ENCODE data around the gene ACAN.

The ACAN gene

DNA sequence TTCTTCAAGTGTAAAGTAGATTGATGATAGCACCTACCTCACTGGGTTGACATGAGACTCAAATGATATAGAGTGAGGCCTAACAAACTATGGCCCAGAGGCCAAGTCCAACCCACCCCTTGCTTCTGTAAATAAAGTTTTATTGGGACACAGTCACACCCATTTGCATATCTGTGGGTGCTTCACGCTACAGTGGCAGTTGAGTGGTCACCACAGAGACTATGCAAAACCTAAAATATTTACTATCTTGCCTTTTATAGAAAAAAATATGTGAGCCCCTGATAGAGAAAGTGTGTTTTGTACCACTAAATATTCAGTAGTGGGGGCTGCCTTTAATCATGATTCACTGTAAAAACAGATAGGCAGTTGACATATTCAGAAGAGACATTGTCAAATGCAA, 38.0 kb downstream of the ACAN start:
- no peak for DNase-seq (ENCODE audit: low read depth in 2 of 2, low spot score in 1 of 2)

DNA sequence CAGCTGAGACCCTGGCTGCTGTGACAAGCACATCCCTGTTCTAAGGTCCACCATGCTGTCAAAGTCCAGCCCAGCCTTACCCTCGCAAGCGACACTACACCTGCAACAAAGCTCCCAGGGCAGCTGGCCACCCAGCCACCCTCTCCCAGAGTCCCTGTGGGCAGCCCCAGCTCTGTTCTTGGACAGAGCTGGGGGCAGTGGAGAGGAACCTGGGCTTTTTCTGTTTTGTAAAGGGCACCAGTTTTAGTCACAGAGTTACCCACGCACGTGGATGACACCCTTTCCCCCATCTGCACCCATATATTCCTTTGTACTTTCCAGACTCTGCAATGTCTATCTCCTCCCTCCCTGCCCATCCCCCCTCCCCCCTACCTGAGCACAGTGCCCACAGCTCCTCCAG, 38.9 kb downstream of the ACAN start:
- no peak for DNase-seq (ENCODE audit: low read depth in 2 of 2, low spot score in 1 of 2)

DNA sequence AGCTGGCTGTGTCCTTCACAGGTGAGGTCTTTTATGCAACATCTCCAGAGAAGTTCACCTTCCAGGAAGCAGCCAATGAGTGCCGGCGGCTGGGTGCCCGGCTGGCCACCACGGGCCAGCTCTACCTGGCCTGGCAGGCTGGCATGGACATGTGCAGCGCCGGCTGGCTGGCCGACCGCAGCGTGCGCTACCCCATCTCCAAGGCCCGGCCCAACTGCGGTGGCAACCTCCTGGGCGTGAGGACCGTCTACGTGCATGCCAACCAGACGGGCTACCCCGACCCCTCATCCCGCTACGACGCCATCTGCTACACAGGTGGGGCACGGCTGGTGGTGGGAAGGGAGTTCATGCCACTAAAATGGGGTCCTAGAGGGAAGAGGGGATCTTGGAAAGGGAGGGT, 40.1 kb downstream of the ACAN start:
- no peak for DNase-seq (ENCODE audit: low read depth in 2 of 2, low spot score in 1 of 2)

DNA sequence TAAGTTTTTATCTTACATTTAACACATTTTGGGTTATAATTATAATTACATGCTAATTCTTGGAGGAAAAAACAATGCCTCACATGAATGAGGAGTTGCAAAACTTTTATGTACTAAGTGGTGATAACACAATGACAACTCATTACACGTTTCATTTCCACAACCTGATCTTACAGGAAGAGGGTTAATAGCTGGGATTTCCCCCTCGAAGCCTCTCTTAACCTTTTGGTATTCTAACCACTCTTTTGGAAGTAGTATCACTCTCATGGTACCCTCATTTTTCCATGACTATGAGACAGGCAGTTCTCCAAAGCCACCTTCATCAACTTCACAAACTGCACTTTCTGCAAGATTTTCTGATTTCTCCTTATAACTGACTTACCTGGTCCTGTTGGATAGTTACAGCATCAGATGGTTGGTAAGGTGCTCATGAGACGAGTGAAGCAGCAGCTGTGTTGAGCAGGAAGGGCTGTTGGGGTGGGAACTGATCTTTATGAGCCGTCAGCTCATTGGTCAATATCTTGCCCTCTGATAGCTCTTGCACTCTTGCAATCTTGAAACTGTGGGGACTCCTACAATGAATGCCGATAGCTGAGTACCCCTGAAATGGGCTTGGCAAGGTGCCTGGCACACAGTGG, 41.6 kb downstream of the ACAN start:
- DNase-seq (ENCODE audit: low read depth in 2 of 2, low spot score in 1 of 2), result no peak

DNA sequence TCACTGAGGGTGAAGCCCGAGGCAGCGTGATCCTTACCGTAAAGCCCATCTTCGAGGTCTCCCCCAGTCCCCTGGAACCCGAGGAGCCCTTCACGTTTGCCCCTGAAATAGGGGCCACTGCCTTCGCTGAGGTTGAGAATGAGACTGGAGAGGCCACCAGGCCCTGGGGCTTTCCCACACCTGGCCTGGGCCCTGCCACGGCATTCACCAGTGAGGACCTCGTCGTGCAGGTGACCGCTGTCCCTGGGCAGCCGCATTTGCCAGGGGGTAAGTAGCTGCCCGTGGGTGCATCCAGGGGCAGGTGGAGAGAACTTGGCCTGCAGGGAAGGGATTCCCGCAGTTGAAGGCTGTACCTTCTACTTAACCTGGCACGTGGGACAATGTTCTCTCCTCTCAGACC, 42.4 kb downstream of the ACAN start:
- DNase-seq (ENCODE audit: low read depth in 2 of 2, low spot score in 1 of 2), result no peak

DNA sequence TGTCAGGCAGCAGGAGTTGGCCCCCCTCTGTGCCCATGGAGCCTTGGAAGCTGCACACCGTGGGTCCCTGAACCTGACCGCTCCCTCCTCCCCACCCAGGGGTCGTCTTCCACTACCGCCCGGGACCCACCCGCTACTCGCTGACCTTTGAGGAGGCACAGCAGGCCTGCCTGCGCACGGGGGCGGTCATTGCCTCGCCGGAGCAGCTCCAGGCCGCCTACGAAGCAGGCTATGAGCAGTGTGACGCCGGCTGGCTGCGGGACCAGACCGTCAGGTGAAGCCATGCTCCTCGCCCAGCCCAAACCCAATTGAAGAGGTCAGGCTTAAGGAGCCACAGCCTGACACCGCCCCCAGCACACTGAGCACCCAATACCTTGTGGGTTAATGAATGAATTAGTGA, 43.9 kb downstream of the ACAN start:
- DNase-seq (ENCODE audit: low read depth in 2 of 2, low spot score in 1 of 2), result no peak

DNA sequence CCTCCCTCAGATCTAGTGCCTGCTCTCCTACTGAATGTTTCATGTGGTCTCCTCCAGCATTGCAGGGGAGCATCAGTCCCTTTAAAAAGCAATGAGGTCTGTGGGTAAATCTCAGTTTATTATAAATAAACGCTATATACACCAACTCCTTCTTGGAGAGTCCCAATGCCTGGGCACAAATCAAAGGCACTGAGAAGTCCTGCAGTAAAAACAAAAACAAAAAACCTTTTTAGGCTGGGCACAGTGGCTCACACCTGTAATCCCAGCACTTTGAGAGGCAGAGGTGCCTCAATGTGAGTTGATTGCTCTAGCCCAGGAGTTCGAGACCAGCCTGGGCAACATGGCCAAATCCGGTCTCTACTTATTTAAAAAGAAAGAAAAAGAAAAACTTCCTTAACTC, 45.0 kb downstream of the ACAN start:
- DNase-seq (ENCODE audit: low read depth in 2 of 2, low spot score in 1 of 2), result no peak

DNA sequence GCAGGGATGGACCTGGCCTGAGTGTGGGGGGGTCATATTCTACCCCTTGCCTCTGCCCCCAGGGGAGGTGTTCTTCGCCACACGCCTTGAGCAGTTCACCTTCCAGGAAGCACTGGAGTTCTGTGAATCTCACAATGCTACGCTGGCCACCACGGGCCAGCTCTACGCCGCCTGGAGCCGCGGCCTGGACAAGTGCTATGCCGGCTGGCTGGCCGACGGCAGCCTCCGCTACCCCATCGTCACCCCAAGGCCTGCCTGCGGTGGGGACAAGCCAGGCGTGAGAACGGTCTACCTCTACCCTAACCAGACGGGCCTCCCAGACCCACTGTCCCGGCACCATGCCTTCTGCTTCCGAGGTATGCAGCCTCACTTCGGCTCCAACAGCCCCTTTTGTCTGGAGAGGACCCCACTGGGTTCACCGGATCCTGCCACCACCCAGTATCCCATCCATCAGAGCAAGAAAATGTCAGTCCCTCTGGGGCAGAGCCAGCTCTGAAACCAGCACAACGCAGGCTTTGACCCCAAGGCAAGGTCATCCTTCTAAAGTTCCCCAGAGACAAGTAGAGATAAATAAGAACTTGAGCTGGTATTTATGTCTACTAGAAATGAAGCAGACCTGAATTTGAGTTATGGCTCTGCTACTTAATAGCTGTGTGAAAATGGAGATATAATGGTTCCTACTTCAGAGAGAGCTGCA, 46.3 kb downstream of the ACAN start:
- no peak for DNase-seq (ENCODE audit: low read depth in 2 of 2, low spot score in 1 of 2)

DNA sequence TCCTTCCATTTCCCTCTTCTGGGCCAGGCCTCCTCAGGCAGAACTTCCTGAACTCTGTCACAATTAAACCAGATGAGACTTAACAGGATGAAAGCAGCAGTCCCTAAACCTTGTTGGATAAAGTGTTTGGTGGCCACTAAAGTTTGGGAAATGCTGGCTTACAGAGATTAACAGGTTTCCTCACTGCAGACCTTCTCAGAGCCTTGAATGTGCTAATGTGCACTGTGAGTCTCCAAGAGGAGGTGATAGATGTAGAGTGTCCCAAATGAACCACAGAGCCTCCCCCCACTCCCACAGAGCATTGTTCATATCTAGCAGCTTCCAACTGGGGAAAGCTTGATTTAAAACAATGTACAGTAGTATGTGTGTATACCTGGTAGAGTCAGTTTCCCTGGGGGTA, 49.2 kb downstream of the ACAN start:
- no peak for DNase-seq (ENCODE audit: low read depth in 2 of 2, low spot score in 1 of 2)

DNA sequence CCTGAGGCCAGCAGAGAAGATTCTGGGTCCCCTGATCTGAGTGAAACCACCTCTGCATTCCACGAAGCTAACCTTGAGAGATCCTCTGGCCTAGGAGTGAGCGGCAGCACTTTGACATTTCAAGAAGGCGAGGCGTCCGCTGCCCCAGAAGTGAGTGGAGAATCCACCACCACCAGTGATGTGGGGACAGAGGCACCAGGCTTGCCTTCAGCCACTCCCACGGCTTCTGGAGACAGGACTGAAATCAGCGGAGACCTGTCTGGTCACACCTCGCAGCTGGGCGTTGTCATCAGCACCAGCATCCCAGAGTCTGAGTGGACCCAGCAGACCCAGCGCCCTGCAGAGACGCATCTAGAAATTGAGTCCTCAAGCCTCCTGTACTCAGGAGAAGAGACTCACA, 55.7 kb downstream of the ACAN start:
- no peak for DNase-seq (ENCODE audit: low read depth in 2 of 2, low spot score in 1 of 2)

DNA sequence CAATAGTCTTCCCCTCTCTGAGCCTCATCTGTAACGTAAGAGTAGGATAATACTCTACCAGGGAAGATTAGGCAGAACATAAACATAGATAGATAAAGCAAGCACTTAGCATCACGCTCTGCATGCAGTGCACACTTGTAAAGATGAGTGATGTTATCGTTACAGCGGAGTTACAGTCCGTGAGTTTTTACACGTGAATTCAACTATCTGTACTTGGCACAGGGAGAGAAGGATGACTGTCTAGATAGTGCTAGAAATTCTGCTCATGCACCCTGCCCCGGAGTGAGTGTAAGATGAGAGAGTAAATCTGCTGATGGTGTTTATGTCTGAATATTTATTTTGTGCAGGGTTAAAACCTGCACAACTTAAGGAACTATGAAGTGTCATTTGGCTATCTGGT, 56.3 kb downstream of the ACAN start:
- no peak for DNase-seq (ENCODE audit: low read depth in 2 of 2, low spot score in 1 of 2)

DNA sequence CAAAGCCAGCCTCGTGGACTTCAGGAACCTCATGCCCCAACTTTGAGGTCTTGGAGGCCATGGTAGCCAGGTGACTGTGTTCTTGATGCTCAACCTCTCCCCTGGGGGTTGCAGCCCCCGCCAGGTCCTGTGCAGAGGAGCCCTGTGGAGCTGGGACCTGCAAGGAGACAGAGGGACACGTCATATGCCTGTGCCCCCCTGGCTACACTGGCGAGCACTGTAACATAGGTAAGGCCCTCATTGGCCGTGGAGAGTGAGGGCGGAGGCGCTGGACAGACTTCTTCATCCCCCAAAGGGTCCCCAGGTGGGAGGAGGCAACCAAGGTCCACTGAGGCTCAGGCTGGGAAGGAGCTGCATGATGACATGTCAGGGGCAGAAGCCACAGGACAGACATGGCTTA, 57.0 kb downstream of the ACAN start:
- DNase-seq (ENCODE audit: low read depth in 2 of 2, low spot score in 1 of 2), result no peak

DNA sequence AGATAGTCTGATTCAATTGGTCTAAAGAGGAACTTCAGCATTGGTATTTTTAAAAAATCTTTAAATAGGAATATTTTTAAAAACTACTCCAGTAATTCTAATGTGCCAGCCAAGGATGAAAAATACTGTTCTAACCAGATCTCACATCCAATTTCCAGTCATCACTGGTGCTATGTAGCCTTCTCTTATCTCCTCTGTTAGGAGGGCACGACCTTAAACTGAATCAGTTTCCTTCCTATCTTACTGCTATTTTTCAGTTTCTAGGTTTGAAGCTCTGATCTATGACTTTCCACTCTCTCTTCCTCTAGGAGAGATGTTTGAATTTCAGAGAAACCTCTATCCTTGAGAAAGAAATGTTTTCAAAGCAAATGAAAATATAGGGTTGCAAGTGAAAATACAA, 60.2 kb downstream of the ACAN start:
- DNase-seq (ENCODE audit: low read depth in 2 of 2, low spot score in 1 of 2), result no peak

DNA sequence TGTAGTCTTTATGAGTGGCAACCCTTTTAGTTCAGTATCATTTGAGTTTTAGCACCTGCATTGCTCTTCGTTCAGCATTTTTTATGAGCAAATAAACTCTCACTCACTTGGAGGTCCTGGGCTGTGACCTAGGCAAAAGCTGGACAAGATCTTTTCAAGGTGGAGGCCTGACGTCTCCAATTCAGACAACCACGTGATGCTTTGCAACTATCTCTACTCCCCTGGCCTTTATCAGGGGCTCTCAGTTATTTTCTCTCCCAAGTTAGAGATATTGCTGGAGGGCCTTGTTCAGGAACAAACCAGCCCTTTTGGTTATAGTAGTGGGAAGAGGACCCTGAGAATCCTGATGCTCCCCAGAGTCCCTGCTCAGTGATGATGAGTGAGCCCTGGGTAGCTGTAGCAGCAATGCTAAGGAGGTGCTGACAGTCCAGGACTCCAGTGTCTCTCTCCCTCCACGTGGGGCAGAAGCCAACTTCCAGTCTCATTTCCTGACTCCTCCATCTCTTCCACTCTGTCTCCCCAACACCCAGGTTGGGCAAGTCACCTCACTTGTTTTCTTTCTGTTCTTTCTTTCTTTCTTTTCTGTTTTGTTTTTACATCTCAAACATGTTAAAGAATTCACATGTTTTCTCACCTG, 61.7 kb downstream of the ACAN start:
- DNase-seq (ENCODE audit: low read depth in 2 of 2, low spot score in 1 of 2), result no peak

DNA sequence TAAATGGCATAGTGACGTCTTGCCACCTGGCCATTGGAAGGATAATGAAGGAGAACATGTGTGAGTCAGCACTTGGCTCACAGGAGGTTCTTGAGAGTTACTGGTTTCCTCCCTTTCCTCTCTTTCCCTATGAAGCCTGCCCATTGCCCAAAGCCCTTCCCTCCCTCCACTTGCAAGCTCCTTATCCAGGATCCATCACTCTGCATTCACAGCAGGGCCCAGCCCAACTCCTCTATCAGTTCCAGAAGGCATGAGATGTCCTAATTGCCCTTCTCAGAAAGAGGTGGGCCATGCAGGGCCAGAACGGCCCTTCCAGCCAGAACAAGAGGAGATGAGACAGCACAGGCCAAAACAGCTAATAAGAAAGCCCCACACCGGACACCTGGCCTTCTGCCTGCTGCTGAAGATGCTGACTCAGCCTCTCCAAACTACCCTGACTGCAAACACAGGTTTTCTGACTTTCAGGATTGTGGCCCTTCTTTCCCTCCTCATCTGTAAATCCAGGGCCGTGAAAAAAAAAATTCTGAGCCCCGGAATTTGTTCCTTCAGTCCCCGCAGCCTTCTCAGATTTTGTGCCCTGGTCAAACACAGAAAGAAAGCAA, 62.4 kb downstream of the ACAN start:
- DNase-seq (ENCODE audit: low read depth in 2 of 2, low spot score in 1 of 2), result no peak

DNA sequence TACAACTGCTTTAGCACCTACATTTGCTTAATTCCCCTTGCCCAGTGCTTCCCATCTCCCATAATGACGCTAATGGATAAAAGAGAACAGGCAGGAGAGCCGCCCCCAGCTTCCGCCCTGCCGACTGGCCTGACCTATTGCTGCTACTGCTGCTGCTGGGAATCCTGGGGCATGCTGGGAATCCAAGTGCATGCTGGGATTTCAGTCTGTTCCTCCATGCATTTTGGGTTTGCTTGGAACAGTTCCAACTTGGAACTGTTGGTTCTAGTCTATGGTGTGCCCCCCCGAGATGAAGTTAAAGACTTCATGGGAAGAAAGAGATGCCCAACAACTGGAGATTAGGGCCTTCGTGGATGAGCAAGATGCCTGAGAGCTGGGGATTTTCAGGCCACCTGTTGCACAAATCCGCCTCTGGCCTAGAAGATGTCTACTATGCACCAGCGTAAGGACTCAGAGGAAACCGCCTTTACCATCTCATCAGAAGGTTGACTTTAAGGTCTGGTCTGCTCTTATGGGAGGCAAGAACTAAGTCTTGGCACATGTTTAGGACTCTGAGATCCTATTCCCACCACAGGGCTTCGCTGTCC, 63.2 kb downstream of the ACAN start:
- DNase-seq (ENCODE audit: low read depth in 2 of 2, low spot score in 1 of 2), result no peak

DNA sequence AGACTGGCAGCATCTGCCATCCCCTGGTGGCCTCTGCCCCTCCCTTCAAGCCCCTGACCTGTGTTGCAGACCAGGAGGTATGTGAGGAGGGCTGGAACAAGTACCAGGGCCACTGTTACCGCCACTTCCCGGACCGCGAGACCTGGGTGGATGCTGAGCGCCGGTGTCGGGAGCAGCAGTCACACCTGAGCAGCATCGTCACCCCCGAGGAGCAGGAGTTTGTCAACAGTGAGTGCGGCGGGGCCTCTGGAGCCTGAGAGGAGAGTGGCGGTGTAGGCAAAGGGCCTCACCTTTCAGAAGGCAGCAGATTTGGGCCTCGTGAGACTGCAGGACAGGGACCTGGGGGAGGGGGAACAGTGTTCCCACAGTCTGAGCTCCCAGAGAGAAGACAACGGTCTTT, 68.1 kb downstream of the ACAN start:
- no peak for DNase-seq (ENCODE audit: low read depth in 2 of 2, low spot score in 1 of 2)

DNA sequence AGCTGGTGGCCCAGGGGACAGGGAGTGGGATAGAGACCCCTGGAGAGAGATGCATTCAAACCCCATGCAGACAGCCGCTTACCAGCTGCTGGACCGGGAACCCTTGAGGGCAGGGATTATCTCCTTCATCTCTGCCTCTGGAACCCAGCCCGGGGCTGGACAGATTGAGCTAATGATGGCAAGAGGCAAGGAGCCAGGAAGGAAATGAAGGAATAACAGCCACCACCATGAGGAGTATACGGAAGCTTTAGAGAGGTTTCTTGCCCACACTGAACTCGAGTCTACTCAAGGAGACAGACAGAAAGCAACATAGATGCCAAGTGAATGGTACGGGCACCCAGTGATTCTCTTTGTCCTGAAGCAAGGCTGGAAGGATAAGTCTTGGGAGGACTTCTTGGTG, 68.9 kb downstream of the ACAN start:
- no peak for DNase-seq (ENCODE audit: low read depth in 2 of 2, low spot score in 1 of 2)

DNA sequence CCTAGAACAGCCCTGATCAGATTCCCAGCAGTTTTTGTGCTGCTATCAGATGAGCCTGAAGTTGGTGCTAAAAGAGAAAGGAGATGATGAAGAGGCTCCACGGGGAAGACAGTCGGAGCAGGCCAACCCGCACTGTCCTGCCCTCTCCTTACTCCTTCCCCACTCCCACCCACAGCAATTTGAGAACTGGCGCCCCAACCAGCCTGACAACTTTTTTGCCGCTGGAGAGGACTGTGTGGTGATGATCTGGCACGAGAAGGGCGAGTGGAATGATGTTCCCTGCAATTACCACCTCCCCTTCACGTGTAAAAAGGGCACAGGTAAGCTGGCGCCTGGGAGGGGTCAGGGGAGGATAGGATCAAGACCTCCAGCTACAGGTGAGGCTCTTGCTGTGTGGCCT, 69.5 kb downstream of the ACAN start:
- DNase-seq (ENCODE audit: low read depth in 2 of 2, low spot score in 1 of 2), result no peak

DNA sequence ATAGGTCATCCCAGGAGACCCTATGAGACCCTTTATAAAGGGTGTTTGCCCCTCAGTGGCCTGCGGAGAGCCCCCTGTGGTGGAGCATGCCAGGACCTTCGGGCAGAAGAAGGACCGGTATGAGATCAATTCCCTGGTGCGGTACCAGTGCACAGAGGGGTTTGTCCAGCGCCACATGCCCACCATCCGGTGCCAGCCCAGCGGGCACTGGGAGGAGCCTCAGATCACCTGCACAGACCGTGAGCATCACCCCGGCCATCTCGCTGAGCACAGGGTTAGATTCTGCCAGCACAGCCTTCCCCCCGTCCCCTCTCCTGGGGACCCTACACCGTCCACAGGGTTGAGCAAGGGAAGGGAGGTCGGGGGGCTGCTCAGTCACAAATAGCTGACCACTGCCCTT, 70.5 kb downstream of the ACAN start:
- DNase-seq (ENCODE audit: low read depth in 2 of 2, low spot score in 1 of 2), result no peak

DNA sequence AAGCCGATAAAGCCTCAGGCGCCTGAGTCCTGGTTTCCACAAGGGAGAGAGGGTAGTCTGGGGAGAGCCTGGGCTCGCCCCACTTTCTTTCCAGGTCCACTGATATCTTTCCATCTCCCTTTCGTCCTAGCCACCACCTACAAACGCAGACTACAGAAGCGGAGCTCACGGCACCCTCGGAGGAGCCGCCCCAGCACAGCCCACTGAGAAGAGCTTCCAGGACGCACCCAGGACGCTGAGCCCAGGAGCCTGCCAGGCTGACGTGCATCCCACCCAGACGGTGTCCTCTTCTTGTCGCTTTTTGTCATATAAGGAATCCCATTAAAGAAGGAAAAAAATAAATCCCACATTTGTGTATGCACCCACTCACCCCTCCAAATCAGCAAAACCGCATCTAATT, 71.0 kb downstream of the ACAN start:
- no peak for DNase-seq (ENCODE audit: low read depth in 2 of 2, low spot score in 1 of 2)

DNA sequence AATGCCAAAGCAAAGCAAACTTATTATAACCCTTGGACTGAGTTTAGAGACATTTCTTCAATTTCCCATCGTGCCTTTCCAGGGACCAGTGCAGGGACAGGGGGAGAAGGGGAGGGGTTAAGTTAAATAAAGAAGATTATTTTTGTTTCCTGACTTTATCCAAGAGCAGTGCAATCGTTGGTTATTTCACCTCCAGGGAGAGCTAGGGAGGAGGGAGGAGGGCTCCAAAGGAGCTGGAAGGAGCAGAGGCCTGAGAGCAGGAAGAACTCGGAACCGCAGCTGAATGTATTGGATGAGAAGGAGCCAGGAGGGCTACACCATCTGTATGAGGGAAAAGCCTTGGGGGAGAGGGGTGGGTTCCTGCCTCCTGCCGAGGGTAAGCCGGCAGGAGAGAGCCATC, 71.4 kb downstream of the ACAN start:
- DNase-seq (ENCODE audit: low read depth in 2 of 2, low spot score in 1 of 2), result no peak
